Activated effector memory CD4-positive, alpha-beta T cell treated with anti-CD3 and anti-CD28 coated beads, Interleukin-2, amount 50 U/mL, for 16 hours (primary cell): ENCODE results near the gene PCARE.
A peak's percentile ranks its signal among the peaks of the same experiment; 100 is the strongest.

Source experiments
- DNase-seq: peaks from one replicate; pipeline ENCODE4 v3.0.0-alpha.2; 2020

PCARE gene

DNA sequence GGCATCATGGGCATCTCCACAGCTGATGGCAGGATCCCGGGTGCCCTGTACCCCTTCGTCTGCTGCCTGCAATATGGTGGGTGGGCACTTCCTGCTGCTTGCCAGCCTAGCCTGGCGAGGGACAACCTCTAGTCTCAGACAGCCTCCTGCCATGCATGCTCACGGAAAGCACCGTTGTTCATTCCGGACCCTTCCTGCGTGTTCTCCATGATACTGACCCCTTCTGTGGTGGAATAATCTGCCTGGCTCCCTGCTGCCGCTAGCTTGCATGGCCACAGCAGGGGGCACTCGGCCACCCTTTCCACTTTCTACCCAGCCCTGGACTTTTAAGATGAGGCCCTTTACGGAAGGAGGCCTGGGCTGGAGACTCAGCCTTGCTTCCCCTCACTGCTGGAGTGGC is 12.0 kb downstream of the PCARE start:
- no peak for DNase-seq

GRCh38 chr2:29061616-29062015 is 12.7 kb downstream of the PCARE start:
- DNase-seq, result no peak

- DNase-seq, result no peak
Observed at GRCh38 chr2:29061176-29061575, 13.1 kb downstream of the PCARE start.

GRCh38 chr2:29060441-29060840 is 13.9 kb downstream of the PCARE start:
- DNase-seq, result no peak

DNA sequence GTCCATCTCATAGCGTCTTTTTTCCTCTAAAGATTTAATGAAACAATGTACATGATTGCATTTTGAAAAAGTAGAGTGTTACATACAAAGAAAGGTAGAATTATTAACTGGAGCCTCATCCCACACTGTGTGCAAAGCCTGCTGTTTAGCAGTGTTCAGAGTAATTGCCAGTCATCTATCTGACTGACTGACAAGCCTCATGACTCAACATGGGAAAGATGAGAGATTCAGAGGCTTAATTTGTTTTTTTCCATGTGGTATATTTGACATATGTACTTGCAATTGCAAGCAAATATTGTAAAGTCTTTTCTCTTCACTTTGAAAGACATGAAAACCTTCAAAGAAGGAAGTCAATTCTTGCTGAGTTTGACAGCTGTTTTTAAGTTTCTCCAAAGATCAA is 14.7 kb downstream of the PCARE start:
- no peak for DNase-seq

GRCh38 chr2:29057006-29057405 is 17.3 kb downstream of the PCARE start:
- DNase-seq, result peak; percentile 19

- DNase-seq, result no peak
Observed at GRCh38 chr2:29056452-29056851, 17.9 kb downstream of the PCARE start.

DNA sequence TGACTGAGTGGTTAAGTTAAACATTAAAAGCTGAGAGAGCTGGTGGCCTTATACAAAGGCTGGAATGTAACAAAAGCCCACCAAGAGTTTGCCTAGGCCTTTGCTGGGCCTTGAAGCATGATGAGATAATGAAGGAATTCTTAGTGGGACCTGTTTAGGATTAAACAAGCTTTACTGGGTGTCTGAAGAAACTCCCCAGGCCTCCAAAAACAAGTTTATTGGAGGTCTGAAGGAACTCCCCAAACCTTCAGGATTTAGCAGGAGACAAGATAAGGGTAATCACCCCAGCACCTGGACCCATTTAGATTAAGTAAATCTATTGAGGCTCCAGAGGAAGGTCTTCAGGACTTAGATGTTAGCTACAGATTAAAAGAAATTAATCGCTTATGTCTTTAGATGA is 18.7 kb downstream of the PCARE start:
- no peak for DNase-seq

DNA sequence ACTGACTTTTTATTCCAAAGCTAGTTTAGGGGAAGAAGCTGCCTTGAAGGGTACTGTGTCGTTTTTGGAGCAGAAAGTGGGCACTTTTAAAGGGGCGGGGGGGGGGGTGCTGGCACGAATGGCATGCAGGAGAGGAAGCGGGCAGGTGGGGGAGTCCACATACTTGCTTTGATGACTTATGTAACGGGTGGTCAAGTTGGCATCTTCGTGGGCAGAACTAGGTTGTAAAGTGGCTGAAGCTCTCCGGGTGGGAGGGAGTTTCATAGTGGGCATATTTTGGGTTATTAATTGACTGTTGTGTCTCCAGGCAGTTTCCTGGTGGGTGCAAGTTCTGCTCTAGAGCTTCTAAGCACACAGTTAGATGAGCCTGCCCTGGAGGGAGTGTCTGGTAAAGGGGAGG is 19.9 kb downstream of the PCARE start:
- no peak for DNase-seq

- no peak for DNase-seq
Observed at GRCh38 chr2:29053670-29054400, 20.5 kb downstream of the PCARE start.

- DNase-seq, result no peak
Observed at GRCh38 chr2:29053223-29053622, 21.1 kb downstream of the PCARE start.

- no peak for DNase-seq
Observed at GRCh38 chr2:29052807-29053206, 21.5 kb downstream of the PCARE start.

DNA sequence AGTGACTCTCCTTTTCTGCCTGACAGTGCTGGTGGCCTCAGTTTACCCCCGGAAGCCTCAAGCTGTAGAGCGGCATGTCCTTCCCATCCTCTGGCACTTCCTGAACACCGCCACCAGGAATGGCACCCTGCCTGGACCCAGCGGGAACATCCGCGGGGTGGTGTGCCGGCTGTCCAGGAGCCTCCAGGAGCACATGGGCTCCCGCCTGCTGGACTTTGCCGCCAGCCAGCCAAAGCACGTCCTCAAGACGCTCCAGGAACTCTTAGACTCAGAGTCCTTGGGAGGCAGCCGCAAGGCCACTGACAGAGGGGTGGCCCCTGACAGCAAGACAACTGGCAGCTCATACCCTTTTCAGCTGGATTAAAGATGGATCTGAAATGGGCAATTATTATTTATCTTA is 22.6 kb downstream of the PCARE start:
- DNase-seq, result no peak

GRCh38 chr2:29050591-29050990 is 23.7 kb downstream of the PCARE start:
- DNase-seq, result no peak

- no peak for DNase-seq
Observed at GRCh38 chr2:29047083-29047845, 27.1 kb downstream of the PCARE start.

DNA sequence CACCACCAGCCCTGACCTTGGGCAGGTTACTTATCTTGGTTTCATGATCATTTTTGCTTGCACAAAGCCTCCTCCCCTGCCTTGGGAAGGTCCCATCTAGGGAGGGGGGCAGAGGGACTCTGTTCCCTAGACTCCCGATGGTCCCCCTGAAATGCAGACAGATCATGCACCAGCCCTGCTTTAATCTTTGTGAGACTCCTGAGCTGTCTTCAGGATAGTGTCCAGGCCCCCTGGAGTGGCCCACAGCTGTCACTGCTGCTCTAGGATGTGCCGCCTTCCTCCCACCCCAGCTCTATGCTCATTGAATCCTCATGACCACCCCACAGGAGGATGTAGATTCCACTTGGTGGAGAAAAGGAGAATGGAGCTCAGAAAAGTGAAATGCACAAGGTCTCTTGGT is 28.0 kb downstream of the PCARE start:
- DNase-seq, result no peak

- DNase-seq, result no peak
Observed at GRCh38 chr2:29044459-29044858, 29.9 kb downstream of the PCARE start.

GRCh38 chr2:29042561-29043075 is 31.7 kb downstream of the PCARE start:
- no peak for DNase-seq

DNA sequence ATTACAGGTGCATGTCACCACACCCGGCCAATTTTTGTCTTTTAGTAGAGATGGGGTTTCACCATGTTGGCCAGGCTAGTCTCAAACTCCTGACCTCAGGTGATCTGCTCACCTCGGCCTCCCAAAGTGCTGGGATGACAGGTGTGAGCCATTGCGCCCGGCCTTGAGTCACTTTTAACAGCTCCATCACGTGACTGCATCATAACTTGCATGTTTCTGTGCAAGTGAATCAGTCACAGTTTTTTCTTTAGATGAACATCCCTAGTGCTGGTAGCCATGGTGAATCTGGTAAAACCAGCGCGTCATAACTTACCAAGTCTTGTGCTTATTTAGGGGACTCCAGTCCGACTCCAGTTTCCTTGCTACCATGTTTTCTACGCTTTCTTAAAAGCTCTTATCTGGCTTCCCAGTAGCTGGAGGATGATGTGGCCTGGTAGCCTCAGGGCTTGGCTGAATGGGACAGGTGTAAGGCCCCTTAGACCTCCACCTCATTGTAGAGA is 33.1 kb downstream of the PCARE start:
- no peak for DNase-seq

DNA sequence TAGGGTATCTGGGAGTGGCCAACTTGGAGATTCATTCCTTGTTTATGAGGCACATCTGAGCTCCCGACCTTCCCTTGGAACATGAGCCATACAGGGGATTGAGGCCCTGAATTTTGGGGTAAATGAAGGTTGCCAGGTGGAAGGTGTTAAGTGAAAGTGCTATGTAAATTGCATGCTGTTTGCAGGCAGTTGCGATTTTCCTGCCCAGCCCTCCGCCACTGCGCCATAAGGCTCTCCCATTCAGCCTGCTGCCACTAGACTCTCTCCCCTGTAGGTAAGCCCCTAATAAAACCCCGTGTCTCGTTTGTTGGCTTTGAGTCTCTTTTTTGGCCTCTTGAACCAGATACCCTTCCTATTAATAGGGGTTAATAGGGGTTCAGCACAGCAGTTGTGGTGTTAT is 33.8 kb downstream of the PCARE start:
- no peak for DNase-seq

- no peak for DNase-seq
Observed at GRCh38 chr2:29039718-29040480, 34.4 kb downstream of the PCARE start.

DNA sequence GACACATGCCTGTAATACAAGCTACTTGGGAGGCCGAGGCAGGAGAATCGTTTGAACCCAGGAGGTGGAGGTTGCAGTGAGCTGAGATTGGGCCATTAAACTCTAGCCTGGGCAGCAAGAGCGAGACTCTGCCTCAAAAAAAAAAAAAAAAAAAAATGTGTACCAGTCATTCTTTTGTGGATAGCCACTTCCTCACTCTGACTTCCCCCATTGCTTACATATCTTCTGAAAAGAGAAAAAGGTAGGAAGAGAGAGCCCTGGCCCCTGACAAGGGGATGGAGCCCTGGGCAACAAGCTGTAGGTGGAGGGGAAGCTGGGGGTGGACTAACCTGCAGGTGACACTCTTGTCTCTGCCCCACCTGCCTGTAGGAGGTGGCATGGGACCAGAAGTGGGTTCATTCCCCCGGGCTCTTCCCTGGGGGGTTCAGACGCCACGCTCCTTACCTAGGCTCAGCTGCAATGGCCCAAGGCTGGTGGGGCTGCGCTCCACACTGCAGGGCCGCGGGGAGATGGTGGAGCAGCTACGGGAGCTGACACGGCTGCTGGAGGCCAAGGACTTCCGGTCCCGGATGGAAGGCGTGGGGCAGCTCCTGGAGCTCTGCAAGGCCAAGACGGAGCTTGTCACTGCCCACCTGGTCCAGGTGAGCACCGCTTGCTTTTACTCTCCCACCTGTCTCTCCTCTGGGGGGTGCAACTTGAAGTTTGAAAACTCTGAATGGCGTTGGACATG is 39.1 kb downstream of the PCARE start:
- no peak for DNase-seq

GRCh38 chr2:29033656-29034055 is 40.7 kb downstream of the PCARE start:
- no peak for DNase-seq
